ENCODE data around the gene CPNE5.
"Not testable (repeated sequence)": the region's sequence is repeated elsewhere in the genome, so short reads cannot be mapped to it uniquely, and the experiment has no call there.

CPNE5 gene

DNA sequence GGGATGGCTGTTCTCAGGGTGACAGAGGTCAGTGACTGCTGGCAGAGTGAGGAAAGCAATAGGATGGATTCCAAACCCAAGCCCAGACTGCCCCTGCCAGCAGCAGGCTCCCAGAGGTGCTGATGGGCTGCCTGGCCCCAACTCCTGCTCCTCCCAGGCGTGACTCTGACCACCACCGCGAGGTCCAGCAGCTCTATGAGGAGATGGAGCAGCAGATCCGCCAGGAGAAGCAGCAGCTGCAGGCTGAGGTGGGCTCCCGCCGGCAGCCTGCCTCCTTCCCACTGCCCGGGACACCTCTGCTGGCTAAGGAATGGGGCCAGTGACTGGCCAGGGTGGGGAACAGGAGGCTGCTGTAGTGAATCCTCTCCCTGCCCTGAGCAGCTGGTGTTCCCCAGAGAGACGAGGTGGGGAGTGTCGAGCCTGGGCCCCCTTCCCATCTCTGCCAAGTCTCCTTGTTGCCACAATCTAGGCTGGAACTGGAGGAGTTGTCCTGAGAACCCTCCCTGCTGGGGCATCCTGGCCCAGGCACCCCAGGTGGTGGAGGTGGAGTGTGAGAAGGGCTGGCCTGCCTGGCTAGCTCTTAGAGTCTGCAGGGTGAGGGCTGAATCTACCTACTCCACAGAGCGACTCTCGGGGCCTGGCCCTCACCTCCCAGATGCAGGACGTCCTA, 121.2 kb downstream of the CPNE5 start:
- H3K4me1 ChIP-seq (ENCODE audit: insufficient read depth, low read length) = no peaks in the 10 kb centered on the region
- no peak overlapping the region for H3K27ac ChIP-seq (ENCODE audit: low read depth, low read length)
- H3K9ac ChIP-seq (ENCODE audit: low read depth, low read length) = no peak overlapping the region
- no peaks in the 10 kb centered on the region for H3K27me3 ChIP-seq (ENCODE audit: insufficient read depth, low read length)
- no peaks in the 10 kb centered on the region for H3K36me3 ChIP-seq (ENCODE audit: insufficient read depth, low read length)
- no peak overlapping the region for H3K4me3 ChIP-seq (ENCODE audit: low read length)
- WGBS = 92% methylated on average over 12 of the region's 12 CpGs
- no peaks in the 10 kb centered on the region for H3K9me3 ChIP-seq (ENCODE audit: insufficient read depth, low read depth, low read length)

DNA sequence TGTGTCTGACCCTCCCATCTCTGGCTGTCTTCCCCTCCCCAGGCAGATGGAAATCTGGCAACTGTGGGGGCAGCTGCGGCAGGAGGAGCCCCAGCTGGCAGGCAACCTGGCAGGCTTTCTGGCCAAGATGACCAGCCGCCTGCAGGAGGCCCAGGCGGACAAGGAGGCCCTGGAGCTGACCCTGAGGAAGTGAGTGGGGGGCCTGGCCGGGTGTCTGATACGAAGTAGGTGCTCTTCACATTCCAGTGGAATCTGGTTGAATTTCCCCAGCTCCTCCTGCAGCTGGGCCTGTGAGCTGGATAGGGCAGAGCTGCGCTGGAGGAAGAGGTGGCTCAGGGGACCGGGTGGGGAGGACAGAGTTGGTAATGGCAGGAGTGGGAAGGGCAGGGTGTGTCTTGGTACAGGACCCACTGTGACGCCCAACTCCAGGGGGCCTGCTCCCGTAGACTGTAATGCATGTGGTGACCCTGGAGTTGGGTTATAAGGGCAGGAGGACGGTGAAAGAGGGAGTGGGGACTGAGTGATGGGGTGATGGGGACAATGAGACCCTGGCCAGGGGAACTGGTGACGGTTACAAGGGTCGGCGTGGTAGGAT, 121.9 kb downstream of the CPNE5 start:
- H3K4me3 ChIP-seq (ENCODE audit: low read length) = no peak overlapping the region
- no peak overlapping the region for H3K27ac ChIP-seq (ENCODE audit: low read depth, low read length)
- H3K9ac ChIP-seq (ENCODE audit: low read depth, low read length) = no peak overlapping the region
- H3K9me3 ChIP-seq (ENCODE audit: insufficient read depth, low read depth, low read length) = no peaks in the 10 kb centered on the region
- no peaks in the 10 kb centered on the region for H3K4me1 ChIP-seq (ENCODE audit: insufficient read depth, low read length)
- 80% methylated on average over 13 of the region's 13 CpGs for WGBS
- no peaks in the 10 kb centered on the region for H3K36me3 ChIP-seq (ENCODE audit: insufficient read depth, low read length)
- no peaks in the 10 kb centered on the region for H3K27me3 ChIP-seq (ENCODE audit: insufficient read depth, low read length)

GRCh38 chr6:36716476-36717093, 122.7 kb downstream of the CPNE5 start:
- H3K27ac ChIP-seq (ENCODE audit: low read depth, low read length) = no peak overlapping the region
- no peaks in the 10 kb centered on the region for H3K27me3 ChIP-seq (ENCODE audit: insufficient read depth, low read length)
- H3K4me3 ChIP-seq (ENCODE audit: low read length) = no peak overlapping the region
- H3K9me3 ChIP-seq (ENCODE audit: insufficient read depth, low read depth, low read length) = no peaks in the 10 kb centered on the region
- WGBS = 91% methylated on average over 8 of the region's 8 CpGs
- no peaks in the 10 kb centered on the region for H3K36me3 ChIP-seq (ENCODE audit: insufficient read depth, low read length)
- no peaks in the 10 kb centered on the region for H3K4me1 ChIP-seq (ENCODE audit: insufficient read depth, low read length)
- H3K9ac ChIP-seq (ENCODE audit: low read depth, low read length) = no peak overlapping the region

- H3K36me3 ChIP-seq (ENCODE audit: insufficient read depth, low read length) = no peaks in the 10 kb centered on the region
- WGBS = 70% methylated on average over 7 of the region's 7 CpGs
- H3K4me1 ChIP-seq (ENCODE audit: insufficient read depth, low read length) = no peaks in the 10 kb centered on the region
- no peak overlapping the region for H3K27ac ChIP-seq (ENCODE audit: low read depth, low read length)
- no peaks in the 10 kb centered on the region for H3K27me3 ChIP-seq (ENCODE audit: insufficient read depth, low read length)
- H3K9ac ChIP-seq (ENCODE audit: low read depth, low read length) = no peak overlapping the region
- no peaks in the 10 kb centered on the region for H3K9me3 ChIP-seq (ENCODE audit: insufficient read depth, low read depth, low read length)
- no peak overlapping the region for H3K4me3 ChIP-seq (ENCODE audit: low read length)
Measured at GRCh38 chr6:36715469-36715868, 123.8 kb downstream of the CPNE5 start.

DNA sequence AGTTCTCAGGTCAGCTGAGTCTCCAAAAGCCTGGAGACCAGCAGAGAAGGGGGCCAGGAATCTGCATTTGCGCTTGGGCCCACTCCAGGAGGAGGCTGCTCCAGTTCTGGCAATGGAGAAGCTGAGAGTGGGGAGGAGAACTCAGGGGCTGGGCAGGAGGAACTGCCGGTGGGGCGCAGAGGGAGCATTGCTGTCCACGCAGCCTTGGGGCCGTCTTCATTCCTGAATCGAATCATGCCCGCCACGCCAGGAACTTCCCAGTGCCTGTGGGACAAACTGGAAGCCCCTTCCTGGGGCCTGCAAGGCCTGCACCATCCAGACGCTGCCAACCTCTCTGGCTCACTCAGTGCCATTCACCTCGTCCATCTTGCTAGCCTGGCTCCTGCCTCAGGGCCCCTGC, 124.7 kb downstream of the CPNE5 start:
- no peaks in the 10 kb centered on the region for H3K36me3 ChIP-seq (ENCODE audit: insufficient read depth, low read length)
- H3K9me3 ChIP-seq (ENCODE audit: insufficient read depth, low read depth, low read length) = no peaks in the 10 kb centered on the region
- no peaks in the 10 kb centered on the region for H3K4me1 ChIP-seq (ENCODE audit: insufficient read depth, low read length)
- H3K27me3 ChIP-seq (ENCODE audit: insufficient read depth, low read length) = no peaks in the 10 kb centered on the region
- no peak overlapping the region for H3K9ac ChIP-seq (ENCODE audit: low read depth, low read length)
- H3K27ac ChIP-seq (ENCODE audit: low read depth, low read length) = no peak overlapping the region
- H3K4me3 ChIP-seq (ENCODE audit: low read length) = no peak overlapping the region
- WGBS = 89% methylated on average over 10 of the region's 10 CpGs

DNA sequence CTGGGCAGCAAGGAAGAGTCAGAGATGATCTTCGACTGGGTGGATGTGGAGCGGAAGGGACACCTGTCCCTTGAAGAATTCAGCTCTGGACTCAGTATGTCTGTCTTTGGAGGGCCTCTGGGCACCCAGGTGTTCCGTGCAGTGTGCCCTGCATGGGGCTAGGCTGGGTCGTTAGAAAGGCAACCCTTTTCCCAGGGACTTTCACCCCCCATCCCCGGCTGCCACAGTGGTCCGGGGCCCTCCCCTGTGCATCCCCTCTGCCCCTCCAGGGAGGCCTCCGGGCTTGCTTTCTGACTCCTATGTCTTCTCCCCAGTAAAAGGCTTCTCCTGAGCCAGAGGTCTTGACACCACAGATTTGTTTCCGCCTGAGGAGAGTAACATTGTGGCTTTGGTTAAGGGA, 125.4 kb downstream of the CPNE5 start:
- H3K9ac ChIP-seq (ENCODE audit: low read depth, low read length) = no peak overlapping the region
- H3K9me3 ChIP-seq (ENCODE audit: insufficient read depth, low read depth, low read length) = no peaks in the 10 kb centered on the region
- H3K4me3 ChIP-seq (ENCODE audit: low read length) = no peak overlapping the region
- H3K27ac ChIP-seq (ENCODE audit: low read depth, low read length) = no peak overlapping the region
- H3K4me1 ChIP-seq (ENCODE audit: insufficient read depth, low read length) = no peaks in the 10 kb centered on the region
- WGBS = 92% methylated on average over 8 of the region's 8 CpGs
- H3K27me3 ChIP-seq (ENCODE audit: insufficient read depth, low read length) = no peaks in the 10 kb centered on the region
- no peaks in the 10 kb centered on the region for H3K36me3 ChIP-seq (ENCODE audit: insufficient read depth, low read length)

DNA sequence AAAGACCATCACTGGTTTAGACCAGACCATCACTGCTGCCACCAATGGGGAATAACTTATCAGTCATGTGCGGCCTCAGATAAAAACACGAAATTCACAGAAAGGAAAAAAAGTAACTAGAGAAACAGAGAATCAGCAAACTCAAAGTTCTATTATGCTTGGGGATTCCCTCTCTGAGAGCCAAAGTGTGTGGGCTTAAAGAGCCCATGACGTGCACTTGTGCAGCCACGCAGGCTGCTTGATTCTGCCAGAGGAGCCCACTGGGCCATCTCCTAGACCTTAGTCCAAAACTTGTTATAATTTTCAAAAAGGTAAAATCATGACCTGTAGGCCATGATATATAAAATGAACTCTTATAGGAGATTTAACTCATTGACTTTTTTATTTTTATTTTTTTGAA, 126.4 kb downstream of the CPNE5 start:
- 91% methylated on average over 4 of the region's 4 CpGs for WGBS
- no peak overlapping the region for H3K9ac ChIP-seq (ENCODE audit: low read depth, low read length)

DNA sequence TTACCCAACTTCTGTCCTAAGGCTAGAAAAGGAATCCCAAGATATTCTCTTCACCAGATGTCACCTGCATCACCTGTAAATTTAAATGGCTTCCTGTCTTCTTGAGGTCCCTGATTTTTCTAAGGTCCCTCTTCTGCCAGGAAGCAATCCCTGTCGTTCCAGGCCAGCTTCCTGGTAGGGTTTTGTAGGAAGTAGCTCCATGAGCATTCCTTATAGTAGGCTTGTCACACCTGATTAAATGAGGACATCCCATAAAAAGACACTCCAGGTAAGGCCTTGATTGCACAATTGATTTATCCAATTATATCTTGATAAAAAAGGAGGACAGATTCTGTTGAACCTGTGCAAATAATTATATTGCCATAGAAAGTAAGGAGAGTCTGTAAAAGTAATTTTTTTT, 132.9 kb downstream of the CPNE5 start:
- Histone ChIP-seq H3K4me1 (ENCODE audit: insufficient read depth, low read length) (no peaks in the 10 kb centered on the region), H3K27ac (ENCODE audit: low read depth, low read length) (no peak overlapping the region), H3K4me3 (ENCODE audit: low read length) (no peak overlapping the region), H3K9ac (ENCODE audit: low read depth, low read length) (no peak overlapping the region), H3K9me3 (ENCODE audit: insufficient read depth, low read depth, low read length) (no peaks in the 10 kb centered on the region), H3K36me3 (ENCODE audit: insufficient read depth, low read length) (no peaks in the 10 kb centered on the region), H3K27me3 (ENCODE audit: insufficient read depth, low read length) (no peaks in the 10 kb centered on the region)
- whole genome bisulfite sequencing = 91% methylated on average over 1 of the region's 1 CpG

More for the DNA sequence above, 126.4 kb downstream of the CPNE5 start:
- Histone ChIP-seq H3K36me3 (ENCODE audit: insufficient read depth, low read length) (no peaks in the 10 kb centered on the region), H3K4me1 (ENCODE audit: insufficient read depth, low read length) (no peaks in the 10 kb centered on the region), H3K9me3 (ENCODE audit: insufficient read depth, low read depth, low read length) (no peaks in the 10 kb centered on the region), H3K27me3 (ENCODE audit: insufficient read depth, low read length) (no peaks in the 10 kb centered on the region), H3K27ac (ENCODE audit: low read depth, low read length) (no peak overlapping the region), H3K4me3 (ENCODE audit: low read length) (no peak overlapping the region)

- not testable (repeated sequence) for H3K4me3 ChIP-seq (ENCODE audit: low read length); H3K36me3 ChIP-seq (ENCODE audit: insufficient read depth, low read length); H3K9me3 ChIP-seq (ENCODE audit: insufficient read depth, low read depth, low read length); H3K4me1 ChIP-seq (ENCODE audit: insufficient read depth, low read length); H3K9ac ChIP-seq (ENCODE audit: low read depth, low read length); H3K27ac ChIP-seq (ENCODE audit: low read depth, low read length); H3K27me3 ChIP-seq (ENCODE audit: insufficient read depth, low read length)
- WGBS = 76% methylated on average over 7 of the region's 7 CpGs
Measured at GRCh38 chr6:36704961-36705577, 134.2 kb downstream of the CPNE5 start.

GRCh38 chr6:36703982-36704381, 135.3 kb downstream of the CPNE5 start:
- H3K36me3 ChIP-seq (ENCODE audit: insufficient read depth, low read length) = no peaks in the 10 kb centered on the region
- no peak overlapping the region for H3K4me3 ChIP-seq (ENCODE audit: low read length)
- WGBS = 94% methylated on average over 18 of the region's 18 CpGs
- no peak overlapping the region for H3K9ac ChIP-seq (ENCODE audit: low read depth, low read length)
- no peaks in the 10 kb centered on the region for H3K4me1 ChIP-seq (ENCODE audit: insufficient read depth, low read length)
- no peak overlapping the region for H3K27ac ChIP-seq (ENCODE audit: low read depth, low read length)
- no peaks in the 10 kb centered on the region for H3K9me3 ChIP-seq (ENCODE audit: insufficient read depth, low read depth, low read length)
- no peaks in the 10 kb centered on the region for H3K27me3 ChIP-seq (ENCODE audit: insufficient read depth, low read length)

- Histone ChIP-seq H3K36me3 (ENCODE audit: insufficient read depth, low read length) (no peaks in the 10 kb centered on the region), H3K4me1 (ENCODE audit: insufficient read depth, low read length) (no peaks in the 10 kb centered on the region), H3K9ac (ENCODE audit: low read depth, low read length) (no peak overlapping the region), H3K27ac (ENCODE audit: low read depth, low read length) (no peak overlapping the region), H3K4me3 (ENCODE audit: low read length) (no peak overlapping the region), H3K9me3 (ENCODE audit: insufficient read depth, low read depth, low read length) (no peaks in the 10 kb centered on the region), H3K27me3 (ENCODE audit: insufficient read depth, low read length) (no peaks in the 10 kb centered on the region)
- 88% methylated on average over 5 of the region's 5 CpGs for WGBS
Measured at GRCh38 chr6:36703081-36703606, 136.1 kb downstream of the CPNE5 start.
